HEK293 (cell line): ENCODE measurements around the gene SLC2A4.

Experiments
- CTCF ChIA-PET: fragments of 350-600 bp; formaldehyde crosslinking; extraction: SDS; loops from one replicate; lab custom pipeline; 2021; ENCODE audit warnings: antibody characterized with exemption; lab: Yijun Ruan, JAX
- POLR2A ChIA-PET: fragments of 300-600 bp; formaldehyde crosslinking; extraction: SDS; loops from one replicate; lab custom pipeline; 2020; ENCODE audit warnings: antibody characterized with exemption, inconsistent platforms; lab: Yijun Ruan, JAX
- H3K27ac ChIP-seq: fragments of 200-500 bp; sonication (Bioruptor generic); 2 replicates; pipeline ENCODE4 v1.5.1; 2014; ENCODE audit warnings: low read depth, low read length, control low read depth, inconsistent platforms; ENCODE audit errors: extremely low read depth
- H3K36me3 ChIP-seq, 2 experiments: fragments of 200-500 bp in 1 of 2; sonication (Bioruptor generic) in 1 of 2; 1 replicate in 1 of 2; 2 replicates in 1 of 2; pipeline ENCODE4 v1.5.1; 2014 to 2017; ENCODE audit warnings: inconsistent platforms in 2 of 2, low read length in 2 of 2; ENCODE audit not compliant: control insufficient read depth in 2 of 2, insufficient read depth in 1 of 2
- H3K4me1 ChIP-seq: fragments of 200-500 bp; sonication (Bioruptor generic); 2 replicates; pipeline ENCODE4 v1.5.1; 2014; ENCODE audit warnings: mild to moderate bottlenecking, low read length, inconsistent platforms; ENCODE audit not compliant: control insufficient read depth, insufficient read depth
- H3K4me3 ChIP-seq: 2 replicates; pipeline ENCODE4 v1.5.1; 2011; ENCODE audit warnings: low read depth, mild to moderate bottlenecking, control low read depth, low read length, moderate library complexity
- H3K9me3 ChIP-seq: fragments of 200-500 bp; sonication (Bioruptor generic); 2 replicates; pipeline ENCODE4 v1.5.1; 2014; ENCODE audit warnings: low read depth, low read length, inconsistent platforms; ENCODE audit not compliant: control insufficient read depth, insufficient read depth
- BCL6B ChIP-seq: fragments of 450-650 bp; formaldehyde crosslinking; IDR thresholded peaks from 2 replicates; pipeline ENCODE4 v1.5.1; 2017; ENCODE audit warnings: missing biosample characterization, missing genetic modification characterization
- INSM2 ChIP-seq: fragments of 450-650 bp; formaldehyde crosslinking; IDR thresholded peaks from 2 replicates; pipeline ENCODE4 v1.5.1; 2016; ENCODE audit warnings: missing biosample characterization, missing genetic modification characterization
- KLF16 ChIP-seq: fragments of 450-650 bp; formaldehyde crosslinking; IDR thresholded peaks from 2 replicates; pipeline ENCODE4 v1.5.1; 2017; ENCODE audit warnings: missing biosample characterization, missing genetic modification characterization
- OSR2 ChIP-seq: fragments of 450-650 bp; formaldehyde crosslinking; IDR thresholded peaks from 2 replicates; pipeline ENCODE4 v1.5.1; 2016; ENCODE audit warnings: missing biosample characterization, missing genetic modification characterization
- SP2 ChIP-seq: fragments of 450-650 bp; formaldehyde crosslinking; IDR thresholded peaks from 2 replicates; pipeline ENCODE4 v1.5.1; 2016; ENCODE audit warnings: missing biosample characterization, missing genetic modification characterization
- YY1 ChIP-seq: fragments of 450-650 bp; formaldehyde crosslinking; IDR thresholded peaks from 2 replicates; pipeline ENCODE4 v1.5.1; 2018; ENCODE audit warnings: missing biosample characterization, missing genetic modification characterization
- YY2 ChIP-seq: fragments of 450-650 bp; formaldehyde crosslinking; IDR thresholded peaks from 2 replicates; pipeline ENCODE4 v1.5.1; 2016; ENCODE audit warnings: missing biosample characterization, missing genetic modification characterization
- ZBTB11 ChIP-seq: fragments of 450-650 bp; formaldehyde crosslinking; conservative IDR thresholded peaks from 2 replicates; pipeline ENCODE4 v1.5.1; 2016; ENCODE audit warnings: low read depth, missing biosample characterization, missing genetic modification characterization
- ZBTB7A ChIP-seq: fragments of 450-650 bp; formaldehyde crosslinking; IDR thresholded peaks from 2 replicates; pipeline ENCODE4 v1.5.1; 2016; ENCODE audit warnings: low read depth, missing biosample characterization, missing genetic modification characterization
- ZEB2 ChIP-seq: fragments of 450-650 bp; formaldehyde crosslinking; IDR thresholded peaks from 2 replicates; pipeline ENCODE4 v1.5.1; 2016; ENCODE audit warnings: missing biosample characterization, missing genetic modification characterization
- ZNF175 ChIP-seq: fragments of 450-650 bp; formaldehyde crosslinking; IDR thresholded peaks from 2 replicates; pipeline ENCODE4 v1.5.1; 2016; ENCODE audit warnings: missing biosample characterization, missing genetic modification characterization
- ZNF324 ChIP-seq: fragments of 450-650 bp; formaldehyde crosslinking; IDR thresholded peaks from 2 replicates; pipeline ENCODE4 v1.5.1; 2016; ENCODE audit warnings: missing biosample characterization, missing genetic modification characterization
- ZNF366 ChIP-seq: fragments of 450-650 bp; formaldehyde crosslinking; conservative IDR thresholded peaks from 2 replicates; pipeline ENCODE4 v1.5.1; 2016; ENCODE audit warnings: missing biosample characterization, missing genetic modification characterization
- ZNF391 ChIP-seq: fragments of 450-650 bp; formaldehyde crosslinking; IDR thresholded peaks from 2 replicates; pipeline ENCODE4 v1.5.1; 2016; ENCODE audit warnings: low read depth, missing biosample characterization, missing genetic modification characterization, borderline replicate concordance
- ZNF510 ChIP-seq: fragments of 450-650 bp; formaldehyde crosslinking; IDR thresholded peaks from 2 replicates; pipeline ENCODE4 v1.5.1; 2018; ENCODE audit warnings: mild to moderate bottlenecking, missing genetic modification characterization, missing biosample characterization; ENCODE audit not compliant: insufficient replicate concordance
- ZNF518A ChIP-seq: fragments of 450-650 bp; formaldehyde crosslinking; conservative IDR thresholded peaks from 2 replicates; pipeline ENCODE4 v1.5.1; 2016; ENCODE audit warnings: low read depth, missing biosample characterization, missing genetic modification characterization
- ZNF610 ChIP-seq: fragments of 450-650 bp; formaldehyde crosslinking; IDR thresholded peaks from 2 replicates; pipeline ENCODE4 v1.5.1; 2016; ENCODE audit warnings: missing biosample characterization, missing genetic modification characterization, borderline replicate concordance
- ZNF660 ChIP-seq: fragments of 450-650 bp; IDR thresholded peaks from 2 replicates; pipeline ENCODE4 v1.5.1; 2018; ENCODE audit warnings: missing biosample characterization, mild to moderate bottlenecking, missing genetic modification characterization
- TF ChIP-seq, protein P1 (sequence below): fragments of 450-650 bp; formaldehyde crosslinking; IDR thresholded peaks from 2 replicates; pipeline ENCODE4 v1.5.1; 2017; ENCODE audit warnings: missing biosample characterization, missing genetic modification characterization
- TF ChIP-seq, protein P2 (sequence below): fragments of 450-650 bp; IDR thresholded peaks from 2 replicates; pipeline ENCODE4 v1.5.1; 2018; ENCODE audit warnings: missing biosample characterization, mild to moderate bottlenecking, missing genetic modification characterization

SLC2A4 gene

GRCh38 chr17:7251661-7252175 lies 29.8 kb upstream of the SLC2A4 start, which contains the start of gene CTDNEP1:
TSS of gene CTDNEP1 (minus strand) at chr17:7251734. CDS start at chr17:7251296, 438 bp downstream.
- POLR2A ChIA-PET = interaction anchor here (0.6 to 2.0 kb wide), 7 partner anchors 11 to 78 kb away, joined by 3 to 33 read pairs (median 4); partner anchors contain the start of genes ACADVL, DLG4, DVL2 and GABARAP
- H3K4me1 ChIP-seq = peaks cover 13% of the 10 kb centered on the region; the same call in 1 of the 2 replicates
- peak within 1 kb of the TSS; percentile 91 for H3K4me3 ChIP-seq
- peaks cover 35 to 51% of the 10 kb centered on the region in 2 experiments for H3K36me3 ChIP-seq
- CTCF ChIA-PET = interaction anchor here (0.6 to 1.6 kb wide), 4 partner anchors 30 to 843 kb away, joined by 3 to 6 read pairs (median 4); partner anchors contain the start of gene SLC2A4
- TF ChIP-seq OSR2 (tag by site-specific recombination) (no peak), ZNF175 (tag by site-specific recombination) (no peak), ZBTB7A (tag by site-specific recombination) (peak; percentile 81), BCL6B (tag by site-specific recombination) (no peak), YY1 (tag by site-specific recombination) (peak; percentile 94), ZNF510 (no peak), ZBTB11 (tag by site-specific recombination) (peak; percentile 95), ZNF366 (tag by site-specific recombination) (peak; percentile 47; the same call in 1 of the 2 replicates), ZNF324 (tag by site-specific recombination) (peak; percentile 71), ZNF391 (0 out of 2 replicates have a peak, but pooled peaks have one; percentile 18), KLF16 (tag by site-specific recombination) (peak; percentile 22; the same call in 1 of the 2 replicates), YY2 (tag by site-specific recombination) (peak; percentile 96), SP2 (tag by site-specific recombination) (peak; percentile 96), ZNF660 (tag by site-specific recombination) (peak; percentile 2; the same call in 1 of the 2 replicates), ZEB2 (tag by site-specific recombination) (peak; percentile 90; the same call in 1 of the 2 replicates), ZNF610 (tag by site-specific recombination) (0 out of 2 replicates have a peak, but pooled peaks have one; percentile 13), ZNF518A (tag by site-specific recombination) (peak; percentile 69), INSM2 (tag by site-specific recombination) (peak; percentile 9; the same call in 1 of the 2 replicates)
- TF ChIP-seq, protein P1, sequence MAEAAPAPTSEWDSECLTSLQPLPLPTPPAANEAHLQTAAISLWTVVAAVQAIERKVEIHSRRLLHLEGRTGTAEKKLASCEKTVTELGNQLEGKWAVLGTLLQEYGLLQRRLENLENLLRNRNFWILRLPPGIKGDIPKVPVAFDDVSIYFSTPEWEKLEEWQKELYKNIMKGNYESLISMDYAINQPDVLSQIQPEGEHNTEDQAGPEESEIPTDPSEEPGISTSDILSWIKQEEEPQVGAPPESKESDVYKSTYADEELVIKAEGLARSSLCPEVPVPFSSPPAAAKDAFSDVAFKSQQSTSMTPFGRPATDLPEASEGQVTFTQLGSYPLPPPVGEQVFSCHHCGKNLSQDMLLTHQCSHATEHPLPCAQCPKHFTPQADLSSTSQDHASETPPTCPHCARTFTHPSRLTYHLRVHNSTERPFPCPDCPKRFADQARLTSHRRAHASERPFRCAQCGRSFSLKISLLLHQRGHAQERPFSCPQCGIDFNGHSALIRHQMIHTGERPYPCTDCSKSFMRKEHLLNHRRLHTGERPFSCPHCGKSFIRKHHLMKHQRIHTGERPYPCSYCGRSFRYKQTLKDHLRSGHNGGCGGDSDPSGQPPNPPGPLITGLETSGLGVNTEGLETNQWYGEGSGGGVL (tag by site-specific recombination) = peak; percentile 55
- TF ChIP-seq, protein P2, sequence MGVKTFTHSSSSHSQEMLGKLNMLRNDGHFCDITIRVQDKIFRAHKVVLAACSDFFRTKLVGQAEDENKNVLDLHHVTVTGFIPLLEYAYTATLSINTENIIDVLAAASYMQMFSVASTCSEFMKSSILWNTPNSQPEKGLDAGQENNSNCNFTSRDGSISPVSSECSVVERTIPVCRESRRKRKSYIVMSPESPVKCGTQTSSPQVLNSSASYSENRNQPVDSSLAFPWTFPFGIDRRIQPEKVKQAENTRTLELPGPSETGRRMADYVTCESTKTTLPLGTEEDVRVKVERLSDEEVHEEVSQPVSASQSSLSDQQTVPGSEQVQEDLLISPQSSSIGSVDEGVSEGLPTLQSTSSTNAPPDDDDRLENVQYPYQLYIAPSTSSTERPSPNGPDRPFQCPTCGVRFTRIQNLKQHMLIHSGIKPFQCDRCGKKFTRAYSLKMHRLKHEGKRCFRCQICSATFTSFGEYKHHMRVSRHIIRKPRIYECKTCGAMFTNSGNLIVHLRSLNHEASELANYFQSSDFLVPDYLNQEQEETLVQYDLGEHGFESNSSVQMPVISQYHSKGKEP = 0 out of 2 replicates have a peak, but pooled peaks have one; percentile 28
- no peaks in the 10 kb centered on the region for H3K9me3 ChIP-seq
- H3K27ac ChIP-seq = peak within 1 kb of the TSS; percentile 92
